HG03457 (cell line): ENCODE data around the gene PEX5L.

Source experiments
- ATAC-seq: cut with Tn5 transposase; IDR thresholded peaks from one replicate; pipeline ENCODE4 v1.9.1; 2021; ENCODE audit warnings: moderate number of reproducible peaks; ENCODE audit not compliant: unreplicated experiment

PEX5L gene

DNA sequence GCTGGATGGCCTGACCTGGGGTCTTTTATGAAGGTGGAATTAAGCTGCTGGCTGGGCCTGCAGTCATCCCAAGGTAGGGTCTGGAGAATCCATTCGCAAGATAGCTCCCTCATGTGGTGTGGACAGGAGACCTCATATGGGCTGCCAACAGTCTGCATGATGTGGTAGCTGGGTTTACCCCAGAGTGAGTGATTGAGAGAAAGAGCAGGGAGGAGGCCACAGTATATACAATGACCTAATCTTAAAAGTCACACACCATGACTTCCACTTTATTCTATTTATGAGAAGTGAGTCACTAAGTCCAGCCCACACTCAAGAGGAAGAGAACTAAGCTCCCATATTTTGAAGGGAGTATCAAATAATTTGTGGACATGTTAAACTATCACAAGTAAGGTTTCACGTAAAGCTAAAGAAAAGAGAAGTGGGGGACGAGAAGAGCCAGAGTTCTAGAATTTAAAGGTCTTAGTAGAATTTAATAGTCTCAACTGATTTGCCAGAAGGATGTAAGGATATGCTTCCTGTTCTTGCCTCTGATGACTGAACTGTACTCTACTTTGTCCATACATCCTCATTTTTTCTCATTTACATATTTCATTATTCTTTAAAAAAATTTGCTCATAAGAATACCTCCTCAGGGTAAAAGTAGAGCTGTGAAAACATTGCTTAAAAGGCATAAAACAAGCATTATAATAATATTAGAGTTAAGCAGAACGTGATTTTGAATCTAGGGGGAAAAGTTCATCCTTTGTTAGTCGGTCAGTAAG lies 184.4 kb downstream of the PEX5L start:
- ATAC-seq, result no peak

DNA sequence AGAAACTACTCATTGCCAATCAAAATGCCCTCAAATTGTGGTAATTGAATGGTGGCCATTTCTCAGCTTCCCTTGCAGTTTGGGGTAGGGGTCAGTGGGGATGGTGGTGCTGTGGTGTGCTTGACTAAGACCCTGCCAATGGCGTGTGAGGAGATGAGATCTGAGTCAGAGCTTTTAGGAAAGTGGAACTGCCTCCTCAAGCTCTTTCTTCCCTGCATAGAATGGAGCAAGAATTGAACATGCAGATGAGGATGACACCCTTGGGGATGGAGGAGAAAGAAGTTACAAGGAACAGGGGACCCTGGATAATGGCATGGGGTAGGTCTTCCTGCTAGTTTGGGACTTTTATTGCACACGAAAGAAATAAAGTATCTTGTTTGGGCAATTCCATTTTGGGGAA lies 188.0 kb downstream of the PEX5L start:
- ATAC-seq, result no peak

DNA sequence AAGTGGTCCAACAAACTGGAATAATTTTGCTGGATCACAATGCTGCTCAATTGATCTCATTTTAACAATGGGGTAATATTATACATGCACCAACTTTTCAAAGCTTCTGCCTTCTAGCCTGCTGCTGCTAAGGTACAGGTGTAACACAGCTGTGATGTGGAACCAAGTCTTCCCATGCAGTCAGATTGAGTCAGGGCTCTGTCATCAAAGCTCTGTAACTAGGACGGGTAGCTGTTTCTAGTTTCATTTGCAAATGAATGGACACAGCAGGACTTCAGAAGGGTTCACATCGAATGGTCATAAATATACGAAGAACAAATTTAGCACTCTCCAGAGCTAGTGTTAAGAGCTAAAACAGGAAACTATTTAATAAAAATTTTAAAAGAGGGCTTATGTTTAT lies 194.7 kb downstream of the PEX5L start:
- ATAC-seq, result no peak

DNA sequence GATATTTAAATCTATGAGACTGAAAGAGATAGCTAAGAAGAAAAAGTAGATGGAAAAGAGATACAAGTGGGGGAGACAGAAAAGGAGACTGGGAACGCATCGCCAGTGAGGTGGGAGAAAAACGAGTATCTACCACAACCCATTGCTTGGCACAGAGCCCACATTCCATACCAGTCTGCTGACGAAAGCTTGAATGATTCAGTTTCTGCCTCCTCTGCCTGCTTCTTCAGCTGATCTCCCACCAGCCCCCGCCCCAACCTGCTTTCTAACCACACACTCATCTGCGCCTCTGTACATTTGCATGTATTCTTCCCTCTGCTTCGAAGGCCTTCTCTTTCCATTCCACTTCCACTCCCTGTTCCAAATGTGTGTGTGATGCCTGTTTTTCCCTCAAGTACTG lies 195.8 kb downstream of the PEX5L start:
- ATAC-seq, result no peak

DNA sequence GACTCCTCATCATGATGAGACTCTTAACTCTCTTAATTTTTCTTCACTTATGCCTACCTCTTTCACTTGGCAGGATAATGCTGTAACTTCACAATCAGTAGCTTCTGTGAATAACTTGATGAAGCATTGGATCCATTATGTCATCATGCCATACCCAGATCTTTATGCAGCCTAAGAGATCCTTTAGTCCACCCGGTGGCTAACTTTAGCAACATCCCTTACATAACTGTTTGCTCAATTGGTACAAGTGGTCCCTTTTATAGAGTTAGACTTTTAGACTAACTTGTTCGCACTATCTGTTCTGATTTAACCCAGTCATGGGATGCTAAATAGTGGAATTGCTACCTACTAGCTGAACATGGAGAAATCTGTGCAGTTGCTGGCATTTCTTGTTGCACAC lies 199.4 kb downstream of the PEX5L start:
- no peak for ATAC-seq

DNA sequence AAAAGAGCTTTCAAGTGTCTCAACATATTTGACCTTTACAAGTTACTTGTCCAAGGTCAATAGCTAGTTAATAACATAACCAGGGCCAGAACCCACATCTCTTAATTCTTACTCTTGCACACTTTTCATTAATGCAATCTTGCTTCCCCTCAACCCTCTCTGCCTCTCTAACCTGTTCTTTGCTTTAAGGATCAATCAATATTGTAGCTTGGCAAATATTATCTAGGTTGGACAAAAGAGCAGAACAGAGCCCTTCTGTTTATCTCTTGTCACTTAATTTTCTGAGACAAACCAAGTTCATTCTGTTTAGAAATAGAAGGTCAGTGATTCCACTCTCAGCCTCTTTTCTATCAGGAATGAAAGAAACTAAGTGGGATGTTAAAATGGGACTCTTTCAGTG lies 203.4 kb downstream of the PEX5L start:
- ATAC-seq, result no peak

DNA sequence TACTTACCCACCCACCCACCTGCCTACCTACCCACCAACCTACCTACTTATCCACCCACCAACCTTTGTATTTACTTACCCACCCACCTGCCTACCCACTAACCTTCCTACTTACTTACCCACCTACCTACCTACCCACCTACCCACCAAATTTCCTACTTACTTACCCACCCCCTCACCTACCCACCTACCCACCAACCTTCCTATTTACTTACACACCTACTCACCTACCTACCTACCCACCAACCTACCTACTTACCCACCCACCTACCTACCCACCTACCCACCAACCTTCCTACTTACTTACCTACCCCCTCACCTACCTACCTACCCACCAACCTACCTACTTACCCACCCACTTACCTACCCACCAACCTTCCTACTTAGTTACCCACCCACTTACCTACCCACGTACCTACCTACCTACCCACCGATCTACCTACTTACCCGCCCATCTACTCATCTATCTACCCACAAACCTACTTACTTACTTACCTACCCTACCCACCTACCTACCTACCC lies 204.3 kb downstream of the PEX5L start:
- no peak for ATAC-seq

DNA sequence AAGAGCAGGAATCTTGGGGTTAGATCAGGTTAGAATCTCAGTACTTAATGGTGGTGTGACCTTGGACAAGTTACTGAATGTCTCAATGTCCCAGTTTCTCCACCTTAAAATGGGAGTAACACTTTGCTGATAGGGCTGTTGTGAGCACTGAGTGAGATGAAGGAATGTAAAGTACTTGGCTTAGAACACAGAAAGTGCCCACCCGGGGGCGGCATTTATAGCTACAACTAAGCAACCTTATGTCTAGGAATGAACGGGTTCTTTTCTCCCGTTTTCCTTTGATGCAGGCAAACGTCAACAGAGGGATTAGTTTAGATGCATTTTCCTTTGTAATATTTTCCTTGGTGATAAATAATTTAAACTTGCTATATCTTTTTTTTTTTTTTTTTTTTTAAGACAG lies 207.3 kb downstream of the PEX5L start:
- no peak for ATAC-seq

DNA sequence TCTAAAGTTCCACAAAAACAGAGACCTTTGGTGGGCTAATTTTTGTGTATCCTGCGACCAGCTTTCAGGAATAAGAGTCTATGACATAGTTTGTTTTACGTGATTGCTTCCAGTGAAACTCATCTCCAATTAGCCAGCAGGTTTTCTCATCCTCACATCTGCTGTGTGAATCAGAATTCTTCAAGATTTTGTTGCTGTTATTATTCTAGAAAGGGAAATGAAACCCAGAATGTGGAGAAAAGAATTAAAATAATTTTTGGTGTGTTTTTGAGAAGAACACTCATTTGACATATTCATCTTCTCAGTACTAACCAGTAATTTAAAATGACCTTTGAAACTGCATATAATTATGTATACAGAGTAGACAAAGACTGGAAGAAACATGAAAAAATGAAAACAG lies 208.0 kb downstream of the PEX5L start:
- no peak for ATAC-seq

DNA sequence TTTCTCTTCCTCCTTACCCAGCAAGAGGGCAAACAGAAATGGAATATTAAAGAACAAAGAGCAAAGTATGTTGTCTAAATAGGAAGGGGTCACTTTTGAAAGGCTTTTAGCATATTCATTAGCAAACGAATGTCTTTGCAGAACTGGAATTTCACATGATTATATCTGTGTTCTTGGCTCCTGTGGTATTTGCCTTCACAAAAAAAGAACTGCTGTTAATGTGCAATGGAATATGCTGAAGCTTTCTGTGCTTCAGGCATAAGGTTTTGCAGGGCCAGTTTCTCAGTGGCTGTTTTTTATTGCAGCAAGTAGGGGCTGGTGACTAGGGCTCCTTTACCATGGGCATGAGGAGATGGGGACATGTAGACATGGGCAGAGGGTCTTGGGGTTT lies 210.5 kb downstream of the PEX5L start:
- ATAC-seq, result no peak

DNA sequence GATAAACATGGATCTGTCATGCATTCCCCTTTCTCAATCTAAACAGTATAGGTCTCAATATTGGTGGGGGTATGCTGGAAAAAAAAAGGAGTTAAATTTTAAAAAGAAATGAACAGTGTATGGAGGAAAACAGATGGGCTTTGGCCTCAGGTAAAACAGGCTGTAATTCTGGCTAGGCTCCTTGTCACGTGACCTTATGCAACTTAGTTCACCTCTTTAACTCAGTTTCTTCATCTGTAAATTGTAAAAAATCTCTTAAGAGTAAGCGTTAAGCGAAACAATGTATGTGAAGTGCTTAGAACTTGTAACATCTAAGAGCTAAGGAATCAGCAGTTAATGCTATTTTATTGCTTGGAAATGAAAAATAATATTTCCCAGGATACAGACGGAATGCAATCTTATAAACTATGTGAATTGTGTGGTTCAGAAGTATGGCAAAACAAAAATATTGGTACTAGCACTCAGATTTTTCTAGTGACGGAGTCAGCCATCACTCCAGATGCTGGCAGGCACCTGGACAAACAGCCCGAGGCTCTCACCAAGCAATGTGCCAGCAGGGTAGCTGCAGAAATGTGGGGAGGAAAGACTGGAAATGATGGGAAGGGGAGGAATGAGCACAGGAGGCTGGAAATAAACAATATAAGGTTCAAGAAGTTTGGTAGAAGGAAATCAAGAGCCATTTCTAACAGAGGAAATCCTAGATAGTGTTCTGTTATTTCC lies 211.1 kb downstream of the PEX5L start:
- no peak for ATAC-seq

DNA sequence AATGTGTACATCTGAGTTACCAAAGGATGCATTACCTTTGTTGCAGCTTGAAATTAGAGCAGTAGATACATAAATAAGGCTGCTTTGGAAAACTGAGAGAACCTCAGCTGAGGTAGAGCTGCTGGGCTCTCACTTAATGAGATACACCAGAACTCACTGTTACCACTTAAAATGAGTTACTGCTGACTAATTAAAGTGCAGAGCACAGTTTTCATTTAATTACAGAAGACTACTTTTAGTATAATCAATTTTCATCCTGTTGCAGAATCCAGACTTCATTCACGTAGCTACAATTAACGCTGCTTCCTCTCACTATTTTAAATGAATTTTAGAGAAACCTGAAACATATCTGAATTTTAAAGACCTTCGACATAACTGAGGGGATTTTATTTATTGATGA lies 214.4 kb downstream of the PEX5L start:
- ATAC-seq, result no peak

DNA sequence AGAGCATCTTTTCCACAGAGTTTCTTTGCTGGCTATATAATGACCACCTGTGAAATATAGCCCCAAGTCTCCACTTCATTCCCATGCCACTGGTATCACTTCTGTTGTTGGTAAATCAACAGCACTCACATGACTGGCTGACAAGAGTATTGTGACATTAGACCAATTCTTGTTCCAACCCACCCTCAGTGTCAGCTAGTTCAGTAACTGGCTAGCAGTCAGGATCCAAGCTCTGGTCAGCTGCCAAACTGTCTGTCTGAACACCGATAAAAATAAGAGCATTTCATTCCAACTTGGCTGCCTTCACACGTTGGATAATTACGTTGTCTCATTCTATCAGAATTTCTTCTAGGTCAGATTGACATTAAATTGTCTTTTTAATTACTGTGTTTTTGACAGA lies 217.4 kb downstream of the PEX5L start:
- ATAC-seq, result no peak

DNA sequence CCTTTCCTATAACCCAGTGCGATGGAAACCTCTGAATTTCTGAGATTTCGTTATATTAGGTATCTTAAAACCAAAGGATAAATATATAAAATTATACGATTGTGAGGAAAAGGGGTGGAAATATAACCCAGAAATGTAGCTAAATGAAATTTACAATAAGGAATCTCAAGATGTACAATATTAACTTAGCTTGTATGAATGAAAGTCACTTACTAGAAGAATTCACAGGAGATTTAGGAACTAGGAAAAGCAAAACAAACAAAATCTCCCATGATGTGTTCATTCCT lies 224.7 kb downstream of the PEX5L start:
- no peak for ATAC-seq

DNA sequence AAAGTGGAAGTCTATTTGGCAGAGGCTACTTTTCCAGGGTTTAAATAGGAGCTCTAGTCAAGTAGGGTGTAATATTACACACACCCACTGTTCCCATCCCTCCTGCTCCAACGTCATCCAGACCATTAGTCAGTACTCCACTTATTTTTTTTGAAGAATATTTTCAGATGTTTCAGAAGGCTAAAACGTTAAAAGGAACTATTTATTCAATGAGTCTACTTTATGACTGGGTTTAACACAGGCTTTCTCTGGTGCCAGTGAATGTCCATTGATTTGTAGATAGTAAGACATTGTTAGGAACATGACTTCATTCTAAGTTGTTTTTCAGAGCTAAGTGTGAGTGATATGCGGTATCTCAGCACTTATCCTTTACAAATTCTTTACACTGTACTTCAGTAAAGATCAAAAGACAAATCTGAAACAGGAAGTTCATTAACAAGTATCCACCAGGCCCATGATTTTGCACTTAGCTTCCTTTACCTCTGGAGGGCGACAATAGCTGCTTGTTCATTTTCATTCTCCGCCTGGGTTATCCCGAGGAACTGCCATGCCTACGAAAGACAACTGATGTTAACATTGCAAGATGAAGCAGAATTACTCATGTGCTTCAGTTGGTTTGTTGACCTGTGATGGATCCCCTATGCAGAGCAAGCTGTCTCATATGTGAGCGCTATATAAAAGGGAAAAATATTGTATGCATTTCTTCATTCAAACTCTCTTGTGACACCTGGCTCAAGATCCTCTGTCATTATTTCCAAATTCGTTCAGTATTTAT lies 225.2 kb downstream of the PEX5L start:
- ATAC-seq, result peak; percentile 72

DNA sequence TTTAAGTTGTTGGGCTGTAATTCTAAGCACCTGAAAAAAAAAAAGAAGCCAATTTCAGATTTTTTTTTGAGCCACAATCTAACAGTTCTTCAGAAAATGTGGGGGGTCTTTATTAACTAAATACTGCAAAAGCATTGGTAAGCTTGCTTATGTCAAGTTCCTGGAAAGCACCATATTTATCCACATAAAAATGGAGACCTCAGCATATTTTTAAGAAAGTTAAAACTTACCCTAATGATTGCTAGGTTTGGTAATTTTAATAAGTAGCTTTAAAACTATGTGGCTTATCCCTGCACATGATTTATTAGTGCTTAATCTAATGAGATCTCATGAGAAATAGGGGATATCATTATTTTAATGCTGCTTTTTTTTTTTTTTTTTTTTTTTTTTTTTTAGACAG lies 227.1 kb downstream of the PEX5L start:
- ATAC-seq, result no peak

DNA sequence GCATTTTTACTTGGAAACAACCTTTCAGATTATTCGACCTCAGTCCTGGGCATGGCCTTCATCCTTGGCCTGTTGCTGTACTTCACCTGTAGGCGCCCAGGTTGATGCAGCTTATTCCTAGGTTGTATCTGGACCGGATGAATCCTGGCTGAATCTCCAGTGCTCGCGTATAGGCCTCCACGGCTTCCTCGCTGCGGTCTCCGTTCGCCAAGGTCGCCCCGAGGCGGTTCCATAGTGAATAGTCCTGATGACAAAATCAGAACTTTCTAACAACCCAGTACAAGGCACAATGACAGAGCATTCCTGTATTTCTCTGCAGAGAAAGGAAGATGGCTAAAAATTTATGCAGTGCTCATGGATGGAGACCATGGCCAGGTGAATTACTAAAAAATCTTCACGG lies 229.1 kb downstream of the PEX5L start:
- no peak for ATAC-seq

DNA sequence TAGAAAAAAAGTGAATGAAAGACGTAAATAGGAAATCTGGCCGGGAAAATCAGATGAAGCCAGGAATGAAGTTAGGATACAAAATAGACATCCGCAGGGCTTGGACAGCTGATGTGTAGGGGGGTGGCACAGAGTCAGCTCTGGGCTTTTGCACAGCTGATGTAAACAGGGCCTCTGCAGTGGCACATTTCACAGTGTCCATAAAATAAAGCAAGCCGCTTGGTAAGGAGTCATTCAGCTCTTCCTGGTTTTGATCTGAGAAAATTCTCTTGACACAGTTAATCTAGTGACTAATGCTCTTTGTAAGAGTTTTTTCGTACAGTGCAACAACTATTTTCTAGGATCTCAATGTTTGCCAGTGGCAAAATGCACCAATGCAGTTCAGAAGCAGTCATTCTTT lies 230.6 kb downstream of the PEX5L start:
- ATAC-seq, result no peak

DNA sequence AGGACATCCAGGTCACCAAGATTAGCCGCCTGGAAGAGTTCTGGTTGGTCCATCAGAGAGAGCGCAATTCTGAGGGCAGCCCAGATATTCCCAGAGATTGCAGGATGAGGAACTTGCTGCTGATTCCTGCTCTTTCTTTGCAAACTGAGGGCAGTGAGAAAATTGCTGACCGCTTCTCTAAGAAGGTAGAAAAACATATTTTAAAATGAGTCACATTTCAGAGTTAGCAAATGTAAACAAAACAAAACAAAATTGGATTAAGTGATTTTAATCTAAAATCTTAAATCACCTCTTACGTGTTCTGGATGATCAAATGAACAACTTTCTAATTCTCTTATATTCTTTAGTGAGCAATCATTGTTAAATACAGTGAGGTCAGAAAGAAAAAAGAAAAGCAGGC lies 234.9 kb downstream of the PEX5L start:
- ATAC-seq, result no peak

DNA sequence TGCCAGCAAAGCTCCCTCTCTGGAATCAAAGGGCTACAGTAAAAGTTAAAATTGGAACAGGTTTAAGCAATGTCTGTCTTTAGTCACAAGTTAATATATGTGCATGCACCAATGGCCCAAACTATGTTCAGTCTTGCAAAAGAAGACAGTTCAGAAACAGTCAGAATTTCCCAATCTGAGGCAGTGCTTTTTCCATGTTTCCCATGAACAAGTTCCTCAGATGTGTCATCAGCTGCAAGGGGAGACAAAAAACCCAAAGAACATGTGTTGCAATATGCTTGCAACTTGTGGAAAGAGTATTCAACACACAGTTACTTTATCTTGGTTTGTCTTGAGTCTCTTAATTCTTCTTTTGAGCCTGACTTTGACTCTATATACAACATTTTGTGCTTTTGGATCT lies 235.5 kb downstream of the PEX5L start:
- ATAC-seq, result no peak

DNA sequence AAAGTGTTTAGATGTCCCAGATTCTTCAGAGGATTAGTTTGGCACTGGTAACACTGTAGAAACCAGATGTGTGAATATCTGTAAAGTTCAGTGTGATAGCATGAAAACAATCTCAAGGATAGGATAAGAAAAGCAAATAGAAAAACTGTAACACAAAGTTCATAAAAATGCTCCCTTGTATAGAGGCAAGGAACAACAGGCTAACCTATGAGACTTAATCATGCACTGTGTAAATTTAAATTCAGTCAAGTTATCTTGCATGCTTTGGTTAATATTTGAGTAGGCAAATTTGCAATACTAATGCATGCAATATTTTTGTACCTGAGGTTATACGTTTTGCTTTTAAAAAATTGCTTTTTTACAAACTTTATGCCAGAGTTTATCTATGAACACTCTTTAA lies 239.5 kb downstream of the PEX5L start:
- no peak for ATAC-seq

DNA sequence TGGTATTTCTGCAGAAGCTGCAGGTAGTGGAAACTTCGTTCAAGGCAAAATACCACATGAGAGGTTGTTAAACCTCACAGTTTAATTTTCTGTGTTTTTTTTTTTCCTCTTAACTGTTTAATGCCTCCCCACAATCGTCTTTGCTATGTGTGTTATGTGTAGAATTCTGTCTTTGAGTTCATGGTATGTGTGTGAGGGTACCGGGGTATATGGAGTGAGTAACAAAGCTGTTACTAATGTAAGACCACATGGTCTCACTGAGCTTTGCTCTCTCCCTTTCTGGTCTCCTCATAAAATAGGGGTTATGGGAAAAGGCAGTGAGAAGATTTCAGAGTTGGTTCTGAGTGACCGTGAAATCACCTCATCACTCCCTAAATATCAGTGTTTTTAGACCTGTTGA lies 240.3 kb downstream of the PEX5L start:
- ATAC-seq, result no peak
